Fibroblast of pulmonary artery (primary cell): ENCODE results near the gene RDH12.

ENCODE experiments used
- DNase-seq: peaks from one replicate; pipeline ENCODE4 v3.0.0-alpha.2; 2010; ENCODE audit warnings: low read depth
- H3K4me3 ChIP-seq: replicated peaks from 2 replicates; pipeline ENCODE4 v1.5.1; 2011; ENCODE audit warnings: low read depth, mild to moderate bottlenecking, control low read depth, low read length, moderate library complexity
- CTCF ChIP-seq: IDR thresholded peaks from 2 replicates; pipeline ENCODE4 v1.5.1; 2011; ENCODE audit warnings: mild to moderate bottlenecking, control low read depth, low read length, inconsistent platforms; ENCODE audit errors: missing control alignments

Gene RDH12

GRCh38 chr14:67673451-67673850 lies 28.2 kb upstream of the RDH12 start:
- no peak for DNase-seq
- TF ChIP-seq CTCF: no peak
- peak overlapping the region; percentile 89 for H3K4me3 ChIP-seq

- DNase-seq: peak; percentile 44
- TF ChIP-seq CTCF: peak; percentile 5
- H3K4me3 ChIP-seq: peak overlapping the region; percentile 89
Measured at GRCh38 chr14:67674139-67674479, 27.6 kb upstream of the RDH12 start.

GRCh38 chr14:67674480-67675218 lies 27.0 kb upstream of the RDH12 start, which contains the start of gene VTI1B:
Gene VTI1B (minus strand): TSS chr14:67674632. CDS start chr14:67674489, 143 bp downstream.
- peak within 1 kb of the TSS; percentile 89 for H3K4me3 ChIP-seq
- peak; percentile 70 for DNase-seq
- TF ChIP-seq CTCF: peak; percentile 16

- no peak for DNase-seq
- TF ChIP-seq CTCF: no peak
Measured at GRCh38 chr14:67675219-67675582, 26.5 kb upstream of the RDH12 start.

GRCh38 chr14:67679006-67679405 lies 22.7 kb upstream of the RDH12 start:
- no peak for TF ChIP-seq CTCF
- H3K4me3 ChIP-seq: no peak overlapping the region
- no peak for DNase-seq

More at GRCh38 chr14:67675219-67675582, 26.5 kb upstream of the RDH12 start:
- H3K4me3 ChIP-seq: peak overlapping the region; percentile 89

- H3K4me3 ChIP-seq: no peak overlapping the region
- peak; percentile 93 for DNase-seq
- TF ChIP-seq CTCF: no peak
Measured at GRCh38 chr14:67680121-67680602, 21.5 kb upstream of the RDH12 start.

GRCh38 chr14:67680941-67681340 lies 20.7 kb upstream of the RDH12 start:
- H3K4me3 ChIP-seq: no peak overlapping the region
- no peak for DNase-seq
- TF ChIP-seq CTCF: no peak
